OCI-LY7 (cell line): ENCODE measurements around the gene PPP3CA.

Experiments
- CTCF ChIP-seq: fragments of 200-600 bp; sonication (generic); conservative IDR thresholded peaks from 2 replicates; pipeline ENCODE4 v1.5.1; 2014; ENCODE audit warnings: mild to moderate bottlenecking, antibody characterized with exemption, low read length, moderate library complexity, mixed read lengths
- EZH2phosphoT487 ChIP-seq: fragments of 200-600 bp; sonication (generic); IDR thresholded peaks from 2 replicates; pipeline ENCODE4 v1.6.1; 2018; ENCODE audit warnings: low read depth, borderline replicate concordance, mild to moderate bottlenecking, mixed run types, antibody characterized with exemption, low read length, moderate library complexity, mixed read lengths

GRCh38 chr4:101183221-101183620 is 164.1 kb downstream of the PPP3CA start:
- no peak for TF ChIP-seq CTCF
- no peak for TF ChIP-seq EZH2phosphoT487
